HG02798 (cell line): ENCODE results near the gene TTC39B.

Experiments
- ATAC-seq: cut with Tn5 transposase; IDR thresholded peaks from one replicate; pipeline ENCODE4 v1.9.1; 2021; ENCODE audit warnings: mild to moderate bottlenecking; ENCODE audit not compliant: unreplicated experiment, poor library complexity

TTC39B gene

GRCh38 chr9:15142878-15143534, 164.0 kb downstream of the TTC39B start:
- ATAC-seq, result peak; percentile 93

- ATAC-seq, result no peak
These were observed 167.0 kb downstream of the TTC39B start for GRCh38 chr9:15140051-15140450.

- no peak for ATAC-seq
These were observed 167.5 kb downstream of the TTC39B start for GRCh38 chr9:15139469-15139868.

- no peak for ATAC-seq
These were observed 168.7 kb downstream of the TTC39B start for GRCh38 chr9:15138357-15138686.

- no peak for ATAC-seq
These were observed 169.2 kb downstream of the TTC39B start for GRCh38 chr9:15137658-15138356.

- ATAC-seq, result no peak
These were observed 169.9 kb downstream of the TTC39B start for GRCh38 chr9:15137089-15137488.

- ATAC-seq, result peak; percentile 28
These were observed 170.4 kb downstream of the TTC39B start for GRCh38 chr9:15136646-15137045.

- ATAC-seq, result peak; percentile 90
These were observed 171.7 kb downstream of the TTC39B start for GRCh38 chr9:15135164-15135792.

GRCh38 chr9:15133488-15133887, 173.5 kb downstream of the TTC39B start:
- ATAC-seq, result no peak

GRCh38 chr9:15132091-15132490, 174.9 kb downstream of the TTC39B start:
- ATAC-seq, result no peak

- ATAC-seq, result no peak
These were observed 175.9 kb downstream of the TTC39B start for GRCh38 chr9:15131094-15131493.

- no peak for ATAC-seq
These were observed 179.2 kb downstream of the TTC39B start for GRCh38 chr9:15127831-15128230.

- ATAC-seq, result no peak
These were observed 185.4 kb downstream of the TTC39B start for GRCh38 chr9:15121630-15122029.

GRCh38 chr9:15116130-15116580, 190.9 kb downstream of the TTC39B start:
- no peak for ATAC-seq

GRCh38 chr9:15115702-15116101, 191.3 kb downstream of the TTC39B start:
- no peak for ATAC-seq

GRCh38 chr9:15115041-15115440, 192.0 kb downstream of the TTC39B start:
- no peak for ATAC-seq
